ENCODE results near the gene ASIC4.

DNA sequence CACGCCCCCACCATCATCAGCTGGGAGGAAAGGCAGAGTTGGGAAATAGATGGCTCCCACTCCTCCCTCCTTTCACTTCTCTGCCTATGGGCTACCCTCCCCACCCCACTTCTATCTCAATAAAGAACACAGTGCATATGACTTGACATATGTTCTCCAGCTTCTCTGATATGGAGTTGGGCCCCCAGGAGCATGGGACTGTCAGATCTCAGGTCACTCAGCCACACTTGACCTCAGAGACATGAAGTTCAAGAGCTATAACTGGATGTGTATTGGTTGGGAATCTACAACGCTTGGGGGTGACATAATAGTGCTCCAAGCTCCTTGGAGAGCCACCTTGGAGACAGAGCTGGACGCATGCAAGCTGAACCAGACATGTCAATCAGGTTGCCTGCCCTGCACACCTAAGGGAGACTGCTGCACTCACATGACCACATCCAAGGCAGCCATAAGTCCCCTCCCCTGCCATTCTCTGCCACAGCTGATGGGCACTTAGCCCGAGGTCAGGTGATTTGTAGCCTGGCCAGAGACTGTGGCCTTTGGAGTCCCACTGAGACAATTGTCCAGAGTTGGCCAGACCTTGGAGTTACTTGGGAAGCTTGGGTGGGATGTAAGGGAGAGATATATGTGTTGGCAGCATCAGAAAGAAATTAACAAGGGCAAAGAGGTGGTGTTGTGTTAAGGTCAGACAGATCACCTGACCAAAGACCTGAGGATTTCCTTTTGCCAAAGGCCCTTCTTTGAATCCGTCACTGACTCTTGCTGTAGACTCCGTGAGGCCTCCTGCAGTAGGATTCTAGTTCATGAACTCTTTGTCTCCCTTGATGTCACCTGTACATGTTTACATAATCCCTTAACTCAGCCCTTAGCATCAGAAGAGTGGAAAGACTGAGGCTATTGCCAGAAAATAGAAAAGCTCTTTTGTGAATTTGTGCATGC is 61.6 kb downstream of the ASIC4 start:
- TF ChIP-seq POLR2A (conservative IDR thresholded peaks at IDR 0.05) (no peak), FOS (IDR thresholded peaks at IDR 0.05; ENCODE audit: extremely low read depth, insufficient read length) (no peak), ZBTB11 (CRISPR knock-in tag; IDR thresholded peaks at IDR 0.05) (no peak), EZH2 (IDR thresholded peaks at IDR 0.05; ENCODE audit: borderline replicate concordance, low read depth, low read length) (no peak), TBP (optimal IDR thresholded peaks at IDR 0.05; ENCODE audit: low read depth, low read length) (no peak), CBX8 (IDR thresholded peaks at IDR 0.05; ENCODE audit: borderline replicate concordance, extremely low read depth, low read depth, low read length, poor library complexity, severe bottlenecking) (no peak)
- TF ChIP-seq, protein P1, sequence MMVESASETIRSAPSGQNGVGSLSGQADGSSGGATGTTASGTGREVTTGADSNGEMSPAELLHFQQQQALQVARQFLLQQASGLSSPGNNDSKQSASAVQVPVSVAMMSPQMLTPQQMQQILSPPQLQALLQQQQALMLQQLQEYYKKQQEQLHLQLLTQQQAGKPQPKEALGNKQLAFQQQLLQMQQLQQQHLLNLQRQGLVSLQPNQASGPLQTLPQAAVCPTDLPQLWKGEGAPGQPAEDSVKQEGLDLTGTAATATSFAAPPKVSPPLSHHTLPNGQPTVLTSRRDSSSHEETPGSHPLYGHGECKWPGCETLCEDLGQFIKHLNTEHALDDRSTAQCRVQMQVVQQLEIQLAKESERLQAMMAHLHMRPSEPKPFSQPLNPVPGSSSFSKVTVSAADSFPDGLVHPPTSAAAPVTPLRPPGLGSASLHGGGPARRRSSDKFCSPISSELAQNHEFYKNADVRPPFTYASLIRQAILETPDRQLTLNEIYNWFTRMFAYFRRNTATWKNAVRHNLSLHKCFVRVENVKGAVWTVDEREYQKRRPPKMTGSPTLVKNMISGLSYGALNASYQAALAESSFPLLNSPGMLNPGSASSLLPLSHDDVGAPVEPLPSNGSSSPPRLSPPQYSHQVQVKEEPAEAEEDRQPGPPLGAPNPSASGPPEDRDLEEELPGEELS (CRISPR knock-in tag; IDR thresholded peaks at IDR 0.05; ENCODE audit: borderline replicate concordance): no peak
- TF ChIP-seq, protein P2, sequence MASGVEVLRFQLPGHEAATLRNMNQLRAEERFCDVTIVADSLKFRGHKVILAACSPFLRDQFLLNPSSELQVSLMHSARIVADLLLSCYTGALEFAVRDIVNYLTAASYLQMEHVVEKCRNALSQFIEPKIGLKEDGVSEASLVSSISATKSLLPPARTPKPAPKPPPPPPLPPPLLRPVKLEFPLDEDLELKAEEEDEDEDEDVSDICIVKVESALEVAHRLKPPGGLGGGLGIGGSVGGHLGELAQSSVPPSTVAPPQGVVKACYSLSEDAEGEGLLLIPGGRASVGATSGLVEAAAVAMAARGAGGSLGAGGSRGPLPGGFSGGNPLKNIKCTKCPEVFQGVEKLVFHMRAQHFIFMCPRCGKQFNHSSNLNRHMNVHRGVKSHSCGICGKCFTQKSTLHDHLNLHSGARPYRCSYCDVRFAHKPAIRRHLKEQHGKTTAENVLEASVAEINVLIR (CRISPR knock-in tag; IDR thresholded peaks at IDR 0.05): no peak

Data from K562 (cell line).